D721Med (cell line): ENCODE results near the gene EXOC5.

ENCODE experiments used
- DNase-seq: peaks from one replicate; pipeline ENCODE4 v3.0.0; 2011; ENCODE audit warnings: low spot score; ENCODE audit not compliant: insufficient read length
- FAIRE-seq: peaks from 2 replicates; lab custom pipeline; 2011; peaks lifted over from hg19 to GRCh38; lab: Jason Lieb, UNC
- CTCF ChIP-seq: IDR thresholded peaks from 2 replicates; pipeline ENCODE4 v1.5.1; 2012; ENCODE audit warnings: mild to moderate bottlenecking, control low read depth; ENCODE audit not compliant: insufficient read depth; ENCODE audit errors: missing control alignments

EXOC5 gene

GRCh38 chr14:57189070-57189469 lies 79.6 kb downstream of the EXOC5 start:
- peak; percentile 67 for TF ChIP-seq CTCF
- DNase-seq, result peak; percentile 34
- FAIRE-seq, result peak; percentile 99

- DNase-seq (peak; percentile 31), FAIRE-seq (peak; percentile 84)
- peak; percentile 79 for TF ChIP-seq CTCF
Observed at GRCh38 chr14:57182760-57183503, 85.8 kb downstream of the EXOC5 start.

GRCh38 chr14:57179273-57179672 lies 89.4 kb downstream of the EXOC5 start:
- FAIRE-seq (no peak), DNase-seq (no peak)
- TF ChIP-seq CTCF, result no peak

- DNase-seq, result no peak
- FAIRE-seq, result no peak
- TF ChIP-seq CTCF, result no peak
Observed at GRCh38 chr14:57174466-57174865, 94.2 kb downstream of the EXOC5 start.

GRCh38 chr14:57171903-57172302 lies 96.8 kb downstream of the EXOC5 start:
- TF ChIP-seq CTCF, result no peak
- DNase-seq (no peak), FAIRE-seq (no peak)

- TF ChIP-seq CTCF, result no peak
- DNase-seq, result no peak
- FAIRE-seq, result no peak
Observed at GRCh38 chr14:57171363-57171762, 97.3 kb downstream of the EXOC5 start.

- FAIRE-seq (no peak), DNase-seq (no peak)
- TF ChIP-seq CTCF, result no peak
Observed at GRCh38 chr14:57169901-57170300, 98.8 kb downstream of the EXOC5 start.
